K562 (cell line): ENCODE measurements around the gene BZW1. TPM values are rescaled to one million over a fixed set of nuclear protein-coding genes. Genes with fewer than 3 reads are reported as not detected.

Source experiments
- BHLHE40 ChIP-seq: IDR thresholded peaks from 2 replicates; pipeline ENCODE4 v1.6.1; 2011; ENCODE audit warnings: low read length, improper control_type of control experiment
- CBX8 ChIP-seq: fragments of 200-600 bp; sonication (generic); IDR thresholded peaks from 2 replicates; pipeline ENCODE4 v1.6.1; 2012; ENCODE audit warnings: borderline replicate concordance, mixed run types, low read depth, mild to moderate bottlenecking, moderate library complexity, mixed read lengths, low read length, control low read depth, inconsistent platforms; ENCODE audit not compliant: poor library complexity, severe bottlenecking; ENCODE audit errors: extremely low read depth
- DLX4 ChIP-seq: fragments of 250-450 bp; sonication (Bioruptor Pico); IDR thresholded peaks from 2 replicates; pipeline ENCODE4 v1.6.1; 2021; ENCODE audit warnings: mild to moderate bottlenecking
- E2F6 ChIP-seq, 2 experiments: IDR thresholded peaks; 2 replicates each; pipeline ENCODE4 v1.6.1; 2011; ENCODE audit warnings: borderline replicate concordance in 1 of 2, control low read depth in 1 of 2, low read depth in 1 of 2, low read length in 1 of 2, mild to moderate bottlenecking in 1 of 2, mixed read lengths in 1 of 2, moderate library complexity in 1 of 2; ENCODE audit not compliant: insufficient read depth in 1 of 2, insufficient read length in 1 of 2, poor library complexity in 1 of 2, severe bottlenecking in 1 of 2; ENCODE audit errors: extremely low read depth in 1 of 2
- FOXP1 ChIP-seq: sonication (generic); formaldehyde crosslinking; IDR thresholded peaks from 2 replicates; pipeline ENCODE4 v1.8.0; 2022; ENCODE audit warnings: mild to moderate bottlenecking, missing genetic modification reagents
- GABPA ChIP-seq: fragments of 200-800 bp; sonication (Bioruptor generic); conservative IDR thresholded peaks from 2 replicates; pipeline ENCODE4 v1.6.1; 2016; ENCODE audit warnings: low read depth, missing genetic modification characterization, missing compliant biosample characterization
- GATAD2B ChIP-seq: fragments of 450-650 bp; IDR thresholded peaks from 2 replicates; pipeline ENCODE4 v1.6.1; 2017; ENCODE audit warnings: mild to moderate bottlenecking, borderline replicate concordance
- LEF1 ChIP-seq: fragments of 450-650 bp; IDR thresholded peaks from 2 replicates; pipeline ENCODE4 v1.6.1; 2016; ENCODE audit warnings: mild to moderate bottlenecking
- MAZ ChIP-seq, 2 experiments: fragments of 450-650 bp in 1 of 2; sonication (generic) in 1 of 2; formaldehyde crosslinking; IDR thresholded peaks in 1 of 2; conservative IDR thresholded peaks in 1 of 2; 2 replicates each; pipeline versions ENCODE4 v1.4.0 to v1.5.0; 2020; ENCODE audit warnings: mild to moderate bottlenecking in 1 of 2, missing genetic modification reagents in 1 of 2
- MCM3 ChIP-seq: fragments of 450-650 bp; IDR thresholded peaks from 2 replicates; pipeline ENCODE4 v1.6.1; 2016
- MCM7 ChIP-seq, 2 experiments: fragments of 450-650 bp; IDR thresholded peaks; 2 replicates each; pipeline ENCODE4 v1.6.1; 2016 to 2018
- MYC ChIP-seq, 2 experiments: fragments of 250-450 bp in 1 of 2; sonication (Bioruptor Pico) in 1 of 2; IDR thresholded peaks; 2 replicates each; pipeline versions ENCODE4 v1.5.1 to v1.6.1; 2012 to 2021; ENCODE audit warnings: low read depth in 2 of 2, borderline replicate concordance in 1 of 2, improper control_type of control experiment in 1 of 2, low read length in 1 of 2, mild to moderate bottlenecking in 1 of 2, moderate library complexity in 1 of 2
- PHTF2 ChIP-seq: fragments of 250-450 bp; sonication (Bioruptor Pico); IDR thresholded peaks from 2 replicates; pipeline ENCODE4 v1.5.0; 2021; ENCODE audit warnings: mild to moderate bottlenecking
- PML ChIP-seq: IDR thresholded peaks from 2 replicates; pipeline ENCODE4 v1.6.1; 2012; ENCODE audit warnings: low read length, inconsistent platforms
- PTBP1 ChIP-seq: fragments of 200-400 bp; formaldehyde crosslinking; IDR thresholded peaks from 2 replicates; pipeline ENCODE4 v1.6.1; 2017; ENCODE audit warnings: low read depth, low read length
- RB1 ChIP-seq: fragments of 450-650 bp; IDR thresholded peaks from 2 replicates; pipeline ENCODE4 v1.6.1; 2017; ENCODE audit warnings: low read depth, mild to moderate bottlenecking
- SMAD3 ChIP-seq: fragments of 450-650 bp; formaldehyde crosslinking; conservative IDR thresholded peaks from 2 replicates; pipeline ENCODE4 v1.4.0; 2020; ENCODE audit warnings: mild to moderate bottlenecking
- TAF1 ChIP-seq: IDR thresholded peaks from 2 replicates; pipeline ENCODE4 v1.6.1; 2011; ENCODE audit warnings: mild to moderate bottlenecking, low read length, moderate library complexity; ENCODE audit not compliant: insufficient read depth, control insufficient read depth, severe bottlenecking; ENCODE audit errors: extremely low read depth
- ZNF239 ChIP-seq: fragments of 250-450 bp; sonication (Bioruptor Pico); IDR thresholded peaks from 2 replicates; pipeline ENCODE4 v1.4.0; 2020; ENCODE audit warnings: mild to moderate bottlenecking
- ZNF395 ChIP-seq: fragments of 200-800 bp; sonication (Bioruptor generic); IDR thresholded peaks from 2 replicates; pipeline ENCODE4 v1.6.1; 2017; ENCODE audit warnings: missing genetic modification characterization, missing compliant biosample characterization
- ZNF639 ChIP-seq, 2 experiments: fragments of 200-800 bp in 1 of 2; sonication (Bioruptor generic) in 1 of 2; sonication (generic) in 1 of 2; formaldehyde crosslinking in 1 of 2; IDR thresholded peaks in 1 of 2; conservative IDR thresholded peaks in 1 of 2; 2 replicates each; pipeline versions ENCODE4 v1.5.0 to v1.6.1; 2016 to 2020; ENCODE audit warnings: missing compliant biosample characterization in 1 of 2, missing genetic modification characterization in 1 of 2, missing genetic modification reagents in 1 of 2
- ZNF785 ChIP-seq: fragments of 250-450 bp; sonication (Bioruptor Pico); IDR thresholded peaks from 2 replicates; pipeline ENCODE4 v1.4.0; 2020; ENCODE audit warnings: mild to moderate bottlenecking
- polyA plus RNA-seq, 8 experiments: library from polyadenylated mRNA; depleted of rRNA in 4 of 8; stranded (reverse) in 5 of 8; unstranded in 3 of 8; fragments of >200 nt; fragmentation: Nextera tagmentation in 2 of 8; fragmentation: Illumina TruSeq in 1 of 8; extraction: Ambion mirVana in 2 of 8; extraction: Trizol in 1 of 8; gene quantifications; 2 replicates each; pipeline versions ENCODE4 v1.2.1 to v1.2.3, GENCODE V29; 2011 to 2014; ENCODE audit warnings: inconsistent platforms in 1 of 8, missing spikeins in 1 of 8
- total RNA-seq, 7 experiments: library from RNA; depleted of rRNA in 6 of 7; stranded (reverse); fragments of >200 nt in 6 of 7; fragmentation: Illumina TruSeq in 2 of 7; extraction: Trizol in 2 of 7; gene quantifications; 2 replicates each; pipeline versions ENCODE4 v1.2.1 to v1.2.3, GENCODE V29; 2011 to 2021; ENCODE audit warnings: low replicate concordance in 1 of 7

The BZW1 gene
- total and polyA plus RNA-seq, 9 of the 15 experiments (the other 6 are each of a cell fraction or from before 2014, with no cell fraction given), result 110 to 244 (median 198) TPM

GRCh38 chr2:200864176-200865034, 52.7 kb downstream of the BZW1 start, which contains the start of gene CLK1 (continued):
- TF ChIP-seq PTBP1 (no peak), CBX8 (no peak), SMAD3 (CRISPR knock-in tag) (0 out of 2 replicates have a peak, but pooled peaks have one; percentile 4), RB1 (peak; percentile 55; the same call in 1 of the 2 replicates), MAZ (CRISPR knock-in tag; conservative IDR thresholded peaks at IDR 0.05 in 1 of 2, IDR thresholded peaks at IDR 0.05 in 1 of 2) (peak; percentile 70 to 82), PML (peak; percentile 87), GATAD2B (no peak), LEF1 (no peak), DLX4 (CRISPR knock-in tag) (no peak), MCM3 (no peak), MYC (IDR thresholded peaks at IDR 0.05; ENCODE audit: low read depth, low read length) (peak; percentile 41), MYC (CRISPR knock-in tag; IDR thresholded peaks at IDR 0.05; ENCODE audit: borderline replicate concordance, low read depth) (peak; percentile 15; the same call in 1 of the 2 replicates), ZNF239 (CRISPR knock-in tag) (no peak), E2F6 (IDR thresholded peaks at IDR 0.05; ENCODE audit: borderline replicate concordance in 1 of 2, extremely low read depth in 1 of 2, insufficient read depth in 1 of 2, insufficient read length in 1 of 2, low read depth in 1 of 2, low read length in 1 of 2, poor library complexity in 1 of 2, severe bottlenecking in 1 of 2) (peak; percentile 94 to 98), PHTF2 (CRISPR knock-in tag) (no peak), TAF1 (peak; percentile 78), MCM7 (IDR thresholded peaks at IDR 0.05) (no peak), GABPA (peak; percentile 58), ZNF785 (CRISPR knock-in tag) (no peak), BHLHE40 (peak; percentile 82), ZNF395 (CRISPR knock-in tag) (peak; percentile 73; the same call in 1 of the 2 replicates), ZNF639 (CRISPR knock-in tag; conservative IDR thresholded peaks at IDR 0.05 in 1 of 2, IDR thresholded peaks at IDR 0.05 in 1 of 2) (peak in 1 of 2 experiments; percentile 67; a peak in 2 of 4 replicates), FOXP1 (CRISPR knock-in tag) (peak; percentile 67; the same call in 1 of the 2 replicates)
